Erythroblast (primary cell): ENCODE data around the gene SF1.

Source experiments
- GATA1 ChIP-seq: IDR thresholded peaks from 2 replicates; pipeline ENCODE4 v1.6.1; 2011; ENCODE audit warnings: low read depth, mild to moderate bottlenecking, control low read depth, low read length, moderate library complexity
- POLR2A ChIP-seq: IDR thresholded peaks from 2 replicates; pipeline ENCODE4 v1.6.1; 2011; ENCODE audit warnings: mild to moderate bottlenecking, low read length

DNA sequence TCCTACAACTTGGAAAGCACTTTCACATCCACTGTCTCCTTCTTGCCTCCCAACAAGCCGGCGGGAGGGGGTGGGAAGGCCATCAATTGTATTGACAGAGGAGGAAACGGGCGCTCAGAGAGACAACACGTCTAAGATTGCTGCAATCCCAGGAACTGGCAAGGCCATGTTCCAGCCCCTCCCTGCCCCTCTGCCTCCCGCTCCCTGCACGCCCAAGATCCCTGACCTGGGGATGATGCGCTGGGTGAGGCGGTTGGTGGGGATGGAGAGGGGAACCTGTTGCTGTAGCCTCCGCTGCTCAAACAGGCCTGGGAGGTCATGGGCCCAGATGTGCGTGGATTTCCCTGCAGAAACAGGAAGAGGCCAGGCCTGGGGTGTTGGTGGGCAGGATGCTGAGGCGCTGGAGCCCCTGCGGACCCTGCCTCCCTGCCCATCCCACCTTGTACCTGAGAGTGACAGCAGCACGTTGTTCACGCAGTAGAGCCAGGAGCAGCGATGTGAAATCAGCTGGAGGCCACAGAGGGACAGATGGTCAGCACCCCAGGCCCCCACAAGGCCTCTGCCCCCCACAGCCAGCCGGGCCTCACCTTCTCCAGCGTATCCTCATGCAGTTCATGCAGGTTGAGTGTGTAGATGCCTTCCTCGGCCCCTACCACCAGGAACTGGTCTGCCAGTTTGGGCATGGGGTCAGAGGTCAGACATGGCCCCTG, 17.9 kb upstream of the SF1 start:
- TF ChIP-seq POLR2A: no peak
- TF ChIP-seq GATA1: no peak
